ENCODE measurements around the gene BCL2.

The BCL2 gene

GRCh38 chr18:63320123-63320974, 780 bp upstream of the BCL2 start:
- in situ Hi-C loops (cut with MboI; ENCODE audit: low sequenced_read_pairs, unreplicated experiment), result loop anchor here (5.0 kb wide), 1 partner anchor 303 kb away; no protein-coding TSS in a partner anchor
- TF ChIP-seq CTCF (IDR thresholded peaks at IDR 0.05; ENCODE audit: borderline replicate concordance, control extremely low read depth, extremely low read depth, insufficient read depth, missing control alignments), result peak; percentile 24
- DNase-seq (ENCODE audit: low spot score), result peak; percentile 90

- in situ Hi-C loops (cut with MboI; ENCODE audit: low sequenced_read_pairs, unreplicated experiment), result loop anchor here (5.0 kb wide), 1 partner anchor 162 kb away; no protein-coding TSS in a partner anchor
- no peak for TF ChIP-seq CTCF (IDR thresholded peaks at IDR 0.05; ENCODE audit: borderline replicate concordance, control extremely low read depth, extremely low read depth, insufficient read depth, missing control alignments)
- DNase-seq (ENCODE audit: low spot score), result no peak
Measured at GRCh38 chr18:63318889-63319382, 633 bp downstream of the BCL2 start.

GRCh38 chr18:63317982-63318888, 1.3 kb downstream of the BCL2 start:
- in situ Hi-C loops (cut with MboI; ENCODE audit: low sequenced_read_pairs, unreplicated experiment), result loop anchor here (5.0 kb wide), 1 partner anchor 161 kb away; no protein-coding TSS in a partner anchor
- DNase-seq (ENCODE audit: low spot score), result peak; percentile 81
- TF ChIP-seq CTCF (IDR thresholded peaks at IDR 0.05; ENCODE audit: borderline replicate concordance, control extremely low read depth, extremely low read depth, insufficient read depth, missing control alignments), result peak; percentile 81

DNA sequence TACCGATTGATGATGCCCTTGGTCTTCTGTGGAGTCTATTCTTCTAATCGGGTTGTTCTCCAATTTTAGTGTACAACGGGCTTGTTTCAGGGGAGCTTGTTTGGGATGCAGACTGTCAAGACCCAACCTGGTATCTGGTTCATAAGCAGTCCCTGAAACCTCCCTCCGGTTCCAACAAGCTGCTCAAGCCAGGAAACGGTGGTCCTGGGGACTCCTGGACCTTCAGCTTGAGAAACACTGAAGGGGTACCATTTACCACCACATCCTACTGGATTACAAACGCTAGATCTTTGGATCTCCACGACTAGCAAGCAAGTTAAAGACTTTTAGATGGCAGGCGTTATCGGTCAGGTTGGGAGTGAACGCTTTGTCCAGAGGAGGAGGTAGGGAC, 2.0 kb downstream of the BCL2 start:
- no peak for DNase-seq (ENCODE audit: low spot score)
- in situ Hi-C loops (cut with MboI; ENCODE audit: low sequenced_read_pairs, unreplicated experiment), result loop anchor here (5.0 kb wide), 1 partner anchor 160 kb away; no protein-coding TSS in a partner anchor
- no peak for TF ChIP-seq CTCF (IDR thresholded peaks at IDR 0.05; ENCODE audit: borderline replicate concordance, control extremely low read depth, extremely low read depth, insufficient read depth, missing control alignments)

GRCh38 chr18:63316612-63317555, 2.7 kb downstream of the BCL2 start:
- DNase-seq (ENCODE audit: low spot score), result no peak
- no peak for TF ChIP-seq CTCF (IDR thresholded peaks at IDR 0.05; ENCODE audit: borderline replicate concordance, control extremely low read depth, extremely low read depth, insufficient read depth, missing control alignments)
- in situ Hi-C loops (cut with MboI; ENCODE audit: low sequenced_read_pairs, unreplicated experiment), result loop anchor here (5.0 kb wide), 1 partner anchor 160 kb away; no protein-coding TSS in a partner anchor
